Breast epithelium (tissue), 3 donors: Measurements from ENCODE around the gene SLC22A23.

ENCODE experiments used
- CTCF ChIP-seq, 3 donors: fragments of 450-650 bp; IDR thresholded peaks; one replicate each; pipeline ENCODE4 v1.5.1; 2016 to 2017; ENCODE audit warnings: antibody characterized with exemption in 3 of 3, mild to moderate bottlenecking in 3 of 3, moderate library complexity in 3 of 3
- POLR2A ChIP-seq: fragments of 450-650 bp; IDR thresholded peaks from one replicate; pipeline ENCODE4 v1.6.1; 2016; ENCODE audit warnings: antibody characterized with exemption, mild to moderate bottlenecking, moderate library complexity

- no peak for TF ChIP-seq CTCF (IDR thresholded peaks at IDR 0.05)
- no peak for TF ChIP-seq POLR2A
Measured at GRCh38 chr6:3249821-3250220, 207.0 kb downstream of the SLC22A23 start.
